B cell (primary cell): ENCODE data around the gene GPC5.

ENCODE experiments used
- EZH2 ChIP-seq: IDR thresholded peaks from 2 replicates; pipeline ENCODE4 v1.6.1; 2012; ENCODE audit warnings: borderline replicate concordance, low read depth, mild to moderate bottlenecking, moderate library complexity, low read length; ENCODE audit not compliant: insufficient read depth, poor library complexity, severe bottlenecking
- TF ChIP-seq, protein P1 (sequence below): fragments of 200-600 bp; IDR thresholded peaks from one replicate; pipeline ENCODE4 v1.8.0; 2022; ENCODE audit warnings: antibody characterized with exemption, mild to moderate bottlenecking

DNA sequence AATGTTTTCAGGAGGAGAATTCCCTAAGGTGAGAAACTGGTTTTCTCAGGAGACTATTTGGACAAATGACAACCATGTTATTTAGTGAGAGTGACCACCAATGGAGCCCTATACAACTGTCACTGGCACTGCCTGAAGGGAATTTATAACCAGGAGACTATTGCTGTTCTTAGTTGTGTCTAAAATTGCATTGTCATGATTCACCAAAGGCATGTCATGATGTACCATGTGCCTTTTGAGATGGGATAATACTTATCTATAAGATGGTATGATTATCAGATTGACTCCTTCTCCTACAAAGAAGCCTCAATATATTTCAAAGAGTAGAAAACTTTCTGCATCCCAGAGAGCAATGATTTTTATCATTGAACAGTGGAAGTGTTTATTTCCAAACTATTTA is 1088.8 kb downstream of the GPC5 start:
- TF ChIP-seq, protein P1, sequence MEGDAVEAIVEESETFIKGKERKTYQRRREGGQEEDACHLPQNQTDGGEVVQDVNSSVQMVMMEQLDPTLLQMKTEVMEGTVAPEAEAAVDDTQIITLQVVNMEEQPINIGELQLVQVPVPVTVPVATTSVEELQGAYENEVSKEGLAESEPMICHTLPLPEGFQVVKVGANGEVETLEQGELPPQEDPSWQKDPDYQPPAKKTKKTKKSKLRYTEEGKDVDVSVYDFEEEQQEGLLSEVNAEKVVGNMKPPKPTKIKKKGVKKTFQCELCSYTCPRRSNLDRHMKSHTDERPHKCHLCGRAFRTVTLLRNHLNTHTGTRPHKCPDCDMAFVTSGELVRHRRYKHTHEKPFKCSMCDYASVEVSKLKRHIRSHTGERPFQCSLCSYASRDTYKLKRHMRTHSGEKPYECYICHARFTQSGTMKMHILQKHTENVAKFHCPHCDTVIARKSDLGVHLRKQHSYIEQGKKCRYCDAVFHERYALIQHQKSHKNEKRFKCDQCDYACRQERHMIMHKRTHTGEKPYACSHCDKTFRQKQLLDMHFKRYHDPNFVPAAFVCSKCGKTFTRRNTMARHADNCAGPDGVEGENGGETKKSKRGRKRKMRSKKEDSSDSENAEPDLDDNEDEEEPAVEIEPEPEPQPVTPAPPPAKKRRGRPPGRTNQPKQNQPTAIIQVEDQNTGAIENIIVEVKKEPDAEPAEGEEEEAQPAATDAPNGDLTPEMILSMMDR, result no peak
- TF ChIP-seq EZH2, result no peak
